GM10266 (cell line): Measurements from ENCODE around the gene LMTK2.

Experiments
- DNase-seq: peaks from one replicate; pipeline ENCODE4 v3.0.0; 2012; ENCODE audit errors: extremely low spot score
- TF ChIP-seq, protein P1 (sequence below): IDR thresholded peaks from 2 replicates; pipeline ENCODE4 v1.5.1; 2012; ENCODE audit warnings: mild to moderate bottlenecking, low read depth; ENCODE audit not compliant: control insufficient read depth, insufficient read depth; ENCODE audit errors: missing control alignments

The LMTK2 gene

DNA sequence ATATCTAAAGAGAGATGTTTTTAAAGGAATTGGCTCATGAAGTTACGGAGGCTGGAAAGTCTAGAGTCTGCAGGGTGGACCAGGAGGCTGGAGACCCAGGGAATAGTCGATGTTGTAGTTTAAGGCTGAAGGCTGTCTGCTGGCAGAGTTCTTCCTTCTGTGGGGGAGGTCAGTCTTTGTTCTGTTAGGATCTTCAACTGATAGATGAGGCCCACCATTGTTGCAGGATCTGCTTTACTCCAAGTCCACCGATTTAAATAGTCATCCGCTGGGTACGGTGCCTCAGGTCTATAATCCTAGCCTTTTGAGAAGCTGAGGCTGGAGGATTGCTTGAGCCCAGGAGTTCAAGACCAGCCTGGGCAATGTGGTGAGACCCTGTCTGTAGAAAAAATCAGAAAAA, 50.0 kb downstream of the LMTK2 start:
- TF ChIP-seq, protein P1, sequence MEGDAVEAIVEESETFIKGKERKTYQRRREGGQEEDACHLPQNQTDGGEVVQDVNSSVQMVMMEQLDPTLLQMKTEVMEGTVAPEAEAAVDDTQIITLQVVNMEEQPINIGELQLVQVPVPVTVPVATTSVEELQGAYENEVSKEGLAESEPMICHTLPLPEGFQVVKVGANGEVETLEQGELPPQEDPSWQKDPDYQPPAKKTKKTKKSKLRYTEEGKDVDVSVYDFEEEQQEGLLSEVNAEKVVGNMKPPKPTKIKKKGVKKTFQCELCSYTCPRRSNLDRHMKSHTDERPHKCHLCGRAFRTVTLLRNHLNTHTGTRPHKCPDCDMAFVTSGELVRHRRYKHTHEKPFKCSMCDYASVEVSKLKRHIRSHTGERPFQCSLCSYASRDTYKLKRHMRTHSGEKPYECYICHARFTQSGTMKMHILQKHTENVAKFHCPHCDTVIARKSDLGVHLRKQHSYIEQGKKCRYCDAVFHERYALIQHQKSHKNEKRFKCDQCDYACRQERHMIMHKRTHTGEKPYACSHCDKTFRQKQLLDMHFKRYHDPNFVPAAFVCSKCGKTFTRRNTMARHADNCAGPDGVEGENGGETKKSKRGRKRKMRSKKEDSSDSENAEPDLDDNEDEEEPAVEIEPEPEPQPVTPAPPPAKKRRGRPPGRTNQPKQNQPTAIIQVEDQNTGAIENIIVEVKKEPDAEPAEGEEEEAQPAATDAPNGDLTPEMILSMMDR: no peak
- DNase-seq: no peak

DNA sequence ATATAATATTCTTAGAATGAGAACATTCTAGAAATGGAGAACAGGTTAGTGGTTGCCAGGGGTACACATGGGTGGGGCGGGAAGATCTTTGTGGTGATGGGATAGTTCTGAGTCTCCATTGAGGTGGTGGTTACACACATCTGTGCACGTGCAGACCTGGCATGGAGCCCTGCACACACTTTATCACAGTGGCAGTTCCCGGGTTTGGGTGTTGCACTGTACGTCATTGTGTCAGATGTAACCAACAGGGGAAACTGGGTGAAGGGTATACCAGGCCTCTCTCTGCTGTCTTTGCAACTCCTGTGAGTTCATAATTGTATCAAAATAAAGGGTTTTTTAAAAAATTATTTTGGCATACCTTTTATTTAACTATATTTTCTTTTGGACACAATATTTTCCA, 51.1 kb downstream of the LMTK2 start:
- DNase-seq: no peak
- TF ChIP-seq, protein P1: no peak

DNA sequence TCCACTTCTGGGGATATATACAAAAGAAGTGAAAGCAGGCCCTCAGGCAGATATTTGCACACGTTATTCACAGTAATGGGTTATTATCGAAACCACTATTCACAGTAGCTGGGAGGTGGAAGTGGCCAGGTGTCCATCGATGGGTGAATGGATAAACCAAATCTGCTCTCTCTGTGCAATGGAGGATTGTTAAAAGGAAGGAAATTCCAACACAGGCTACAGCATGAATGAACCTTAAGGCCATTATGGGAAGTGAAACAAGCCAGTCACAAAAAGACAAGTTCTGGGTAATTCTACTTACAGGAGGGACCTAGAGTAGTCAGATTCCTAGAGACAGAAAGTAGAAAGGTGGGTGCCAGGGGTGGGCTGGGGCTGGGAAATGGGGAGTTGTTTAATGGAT, 56.1 kb downstream of the LMTK2 start:
- TF ChIP-seq, protein P1: no peak
- no peak for DNase-seq

DNA sequence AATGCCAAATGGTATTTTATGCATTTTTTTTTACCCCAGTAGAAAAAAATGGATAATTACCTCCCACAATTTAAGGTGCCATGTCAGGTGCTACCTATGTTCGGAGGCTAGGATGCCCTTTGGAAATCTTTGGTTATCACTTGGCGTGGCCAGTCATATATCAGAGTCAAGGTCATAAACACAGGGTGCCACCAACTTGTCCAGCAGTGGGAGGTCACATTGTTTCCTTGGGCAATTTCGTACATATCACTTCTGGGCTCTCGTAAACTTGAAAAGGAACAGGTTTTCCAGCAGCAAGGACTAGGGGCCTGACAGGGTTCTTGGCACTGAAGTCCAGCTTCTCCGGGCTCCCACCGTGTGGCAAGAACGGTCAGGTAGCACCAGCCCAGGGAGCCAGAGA, 56.6 kb downstream of the LMTK2 start:
- no peak for DNase-seq
- TF ChIP-seq, protein P1: no peak

DNA sequence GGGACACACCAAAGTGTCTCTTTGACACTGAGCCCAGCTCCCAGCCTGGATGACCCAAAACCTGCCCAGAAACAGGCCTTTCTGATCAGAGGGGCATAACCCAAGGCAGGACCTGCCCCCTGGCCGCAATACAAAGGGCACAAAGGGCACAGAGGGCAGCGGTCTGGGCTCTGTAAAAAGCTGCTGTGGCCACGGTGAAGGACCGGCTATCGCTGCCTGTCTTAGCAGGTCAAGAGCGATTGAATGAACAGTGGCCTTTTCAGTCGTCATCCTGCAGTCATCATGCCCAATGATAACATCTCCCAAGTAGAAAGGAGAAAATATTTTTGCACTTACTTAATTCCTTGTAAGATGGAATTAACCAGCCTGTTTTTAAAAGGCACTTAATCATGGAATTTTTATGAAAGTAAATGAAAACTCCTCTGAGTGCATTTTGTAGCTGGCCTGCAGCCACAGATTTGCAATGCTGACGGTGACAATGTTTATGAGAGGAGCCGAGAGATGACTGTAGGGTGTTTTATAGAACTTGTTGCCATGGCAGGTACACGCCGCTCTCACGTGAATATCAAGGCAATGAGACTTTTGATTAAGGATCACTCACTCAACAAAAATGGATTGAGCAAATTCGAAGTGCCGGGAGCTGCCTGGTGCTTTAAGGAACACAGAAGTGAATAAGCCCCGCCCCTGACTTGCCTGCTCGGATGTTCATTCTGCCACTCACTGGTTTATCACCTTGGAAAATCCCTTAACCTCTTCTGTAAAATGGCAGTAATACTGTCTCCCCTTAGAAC, 57.2 kb downstream of the LMTK2 start:
- no peak for DNase-seq
- TF ChIP-seq, protein P1: no peak

DNA sequence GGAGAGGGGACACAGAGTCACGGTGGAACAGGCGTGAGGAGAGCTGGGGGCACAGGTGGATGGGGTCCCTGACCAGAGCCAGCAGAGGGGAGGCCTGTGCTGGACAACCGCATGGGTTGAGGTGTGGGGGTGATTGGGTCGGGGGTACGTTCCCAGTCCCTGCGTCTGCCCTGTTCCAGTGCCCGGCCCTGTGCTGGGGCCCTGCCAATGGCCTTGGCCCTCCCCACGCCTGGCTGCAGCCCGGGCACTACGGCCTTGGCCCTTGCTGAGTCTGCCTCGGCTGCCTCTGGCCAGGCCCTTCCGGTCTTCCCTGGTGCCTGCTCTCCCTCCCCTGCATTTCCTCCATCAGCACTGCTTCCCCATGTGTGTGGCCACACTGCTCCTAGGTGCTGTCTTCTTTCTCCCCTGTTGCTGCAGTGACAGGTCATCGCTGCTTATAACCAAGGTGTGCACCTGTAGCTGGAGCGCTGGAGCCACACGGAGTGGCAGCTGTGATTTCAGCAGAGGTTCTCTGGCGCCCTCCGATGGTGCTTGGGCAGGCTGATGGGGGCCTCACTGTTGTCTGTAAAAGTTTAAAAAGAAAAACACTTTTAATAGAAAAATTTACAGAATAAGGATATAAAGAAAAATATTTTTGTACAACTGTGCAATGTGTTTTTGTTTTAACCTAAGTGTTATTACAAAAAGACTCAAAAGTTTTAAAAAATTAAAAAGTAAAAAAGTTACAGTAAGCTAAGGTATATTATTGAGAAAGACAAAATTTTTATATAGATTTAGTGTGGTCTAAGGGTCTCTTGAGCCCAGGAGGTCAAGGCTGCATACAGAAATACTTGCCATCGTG, 59.4 kb downstream of the LMTK2 start:
- TF ChIP-seq, protein P1: peak; percentile 50
- DNase-seq: peak; percentile 64

DNA sequence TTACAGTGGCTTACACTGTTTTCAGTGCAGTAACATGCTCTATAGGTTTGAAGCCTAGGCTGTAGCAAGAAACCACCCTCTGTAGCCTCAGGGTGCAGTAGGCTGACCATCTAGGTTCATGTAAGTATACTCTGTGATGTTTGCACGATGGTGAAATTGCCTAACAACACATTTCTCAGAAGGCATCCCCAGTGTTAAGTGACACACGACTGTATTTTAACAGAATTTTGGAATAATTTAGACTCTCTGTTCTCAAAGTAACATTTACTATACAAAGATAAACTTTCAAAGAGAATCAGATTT, 60.0 kb downstream of the LMTK2 start:
- DNase-seq: no peak
- TF ChIP-seq, protein P1: no peak
